MV-4-11 (cell line): ENCODE data around the gene TMEM109.

Experiments
- DNase-seq: peaks from one replicate; lab custom pipeline; 2025; lab: John Stamatoyannopoulos, UW

The TMEM109 gene

DNA sequence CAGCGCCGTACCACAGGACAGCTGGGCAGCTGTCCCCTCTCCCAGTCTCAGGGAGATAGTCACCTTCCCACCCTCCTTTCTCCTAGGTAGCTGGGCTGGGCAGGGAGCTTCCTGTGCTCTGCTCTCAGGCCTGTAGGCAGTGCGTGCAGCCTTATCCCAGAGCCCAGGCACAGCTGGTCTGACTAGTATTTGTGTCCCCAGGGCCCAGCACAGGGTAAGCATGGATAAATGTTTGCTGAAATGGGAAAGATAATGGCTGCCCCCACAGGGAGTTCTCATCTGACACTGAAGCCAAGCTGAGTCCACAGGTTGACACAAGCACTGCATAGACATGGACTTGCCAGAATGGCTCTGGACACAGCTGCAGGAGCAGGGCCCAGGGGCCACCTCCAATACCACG lies 28.3 kb downstream of the TMEM109 start:
- DNase-seq: no peak

DNA sequence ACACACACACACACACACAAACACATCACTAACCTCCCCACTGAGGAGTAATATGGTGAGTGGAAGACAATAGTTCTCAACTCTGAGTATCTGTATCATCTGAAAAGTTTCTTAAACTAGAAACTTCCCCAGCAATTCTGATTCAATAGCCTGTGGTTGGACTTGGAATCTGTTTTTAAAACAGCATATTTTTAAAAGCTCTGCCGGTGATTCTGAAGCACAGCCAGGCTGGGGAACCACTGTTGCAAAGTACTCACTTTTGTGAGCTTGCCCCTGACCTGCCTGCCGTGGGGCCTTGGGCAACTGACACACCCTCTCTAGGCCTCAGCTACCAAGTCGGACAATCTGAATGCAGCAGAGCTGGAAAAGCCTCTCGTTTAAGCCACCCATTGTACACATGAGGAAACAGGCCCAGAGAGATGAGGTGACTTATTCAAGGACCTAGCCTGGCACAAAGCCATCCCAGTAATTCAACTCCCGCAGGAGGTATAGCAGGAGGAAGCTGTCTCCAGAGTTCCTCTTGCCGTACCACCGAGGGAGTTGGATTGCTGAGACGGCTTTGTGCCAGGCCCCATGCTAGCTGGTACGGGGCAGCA lies 29.1 kb downstream of the TMEM109 start:
- no peak for DNase-seq

DNA sequence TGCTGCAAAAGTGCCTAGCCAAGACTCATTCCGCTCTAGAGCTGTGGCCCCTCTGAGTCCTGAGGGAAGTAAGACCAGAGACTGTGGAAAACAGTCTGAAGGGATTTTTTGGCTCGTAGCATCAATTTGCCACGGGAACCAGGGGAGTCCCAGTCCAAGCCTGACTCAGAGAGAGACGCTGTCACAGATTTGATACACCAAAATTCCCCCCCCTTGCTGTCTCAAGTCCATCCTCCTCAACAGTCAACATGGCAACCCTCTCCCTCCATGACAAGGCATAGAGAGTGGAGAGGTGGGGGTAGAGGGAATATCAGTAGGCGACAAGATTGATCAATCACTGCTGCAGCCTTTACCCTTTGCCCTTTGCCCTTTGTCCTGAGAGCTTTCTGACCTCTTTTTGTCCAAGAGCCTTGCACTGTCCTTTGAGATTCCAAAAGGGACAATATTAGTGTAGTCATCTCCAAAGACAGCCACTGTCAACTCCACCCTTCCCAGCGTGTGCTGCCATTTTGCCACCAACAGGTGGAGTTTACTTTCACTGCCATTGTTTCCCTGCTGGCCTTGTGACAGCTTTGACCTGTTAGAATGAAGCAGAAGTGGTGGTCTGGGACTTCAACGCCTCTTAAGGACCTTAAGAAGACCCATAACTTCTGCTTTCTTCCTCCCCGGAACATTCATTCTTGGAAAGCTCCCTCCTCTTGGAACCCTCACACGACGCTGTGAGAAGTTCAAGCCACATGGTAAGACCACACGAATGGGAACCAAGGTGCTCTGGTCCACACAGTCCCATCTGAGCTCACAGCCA lies 30.7 kb downstream of the TMEM109 start:
- peak; percentile 87 for DNase-seq

DNA sequence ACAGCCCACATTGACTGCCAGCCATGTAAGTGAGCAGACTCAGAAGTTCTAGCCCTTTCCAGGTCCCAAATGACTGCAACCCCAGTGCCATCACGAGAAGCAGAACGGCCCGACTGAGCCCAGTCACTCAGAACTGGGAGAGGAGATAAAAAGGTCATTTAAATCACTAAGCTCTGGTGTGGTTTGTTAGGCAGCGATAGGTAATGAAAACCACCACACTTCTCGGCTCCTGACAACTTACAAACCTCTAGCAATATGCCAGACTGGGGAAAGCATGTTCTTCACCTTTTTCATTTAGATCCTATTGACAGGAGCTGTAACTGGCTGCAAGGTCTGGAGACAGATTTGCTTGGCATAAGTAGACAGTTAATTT lies 31.3 kb downstream of the TMEM109 start:
- no peak for DNase-seq

DNA sequence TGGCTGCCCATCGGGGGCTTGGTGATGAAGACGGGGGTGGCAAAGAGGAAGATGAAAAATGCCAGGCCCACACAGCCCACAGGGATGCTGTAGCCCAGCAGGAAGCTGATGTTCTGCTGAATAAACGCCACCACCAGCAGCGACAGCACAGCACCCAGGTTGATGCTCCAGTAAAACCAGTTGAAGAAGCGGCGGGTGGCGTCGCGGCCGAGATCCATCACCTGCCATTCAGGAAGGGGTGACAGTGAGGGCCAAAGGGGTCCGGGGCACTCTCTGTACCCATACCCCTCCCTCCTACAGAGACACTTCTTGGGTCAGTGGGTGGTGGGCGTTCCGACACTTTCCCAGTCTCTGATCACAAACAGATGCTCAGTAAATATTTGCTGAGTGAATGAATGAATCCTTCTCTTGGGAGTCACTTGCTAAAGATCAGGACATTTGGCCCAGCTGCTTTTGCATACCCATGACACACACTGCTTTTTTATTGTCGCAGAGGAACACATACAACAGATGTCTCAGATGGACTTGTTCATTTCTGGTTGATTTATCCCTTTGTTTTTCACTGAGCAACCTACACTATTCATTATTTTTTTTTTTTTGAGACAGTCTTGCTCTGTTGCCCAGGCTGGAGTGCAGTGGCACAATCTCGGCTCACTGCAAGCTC lies 32.8 kb downstream of the TMEM109 start:
- no peak for DNase-seq

DNA sequence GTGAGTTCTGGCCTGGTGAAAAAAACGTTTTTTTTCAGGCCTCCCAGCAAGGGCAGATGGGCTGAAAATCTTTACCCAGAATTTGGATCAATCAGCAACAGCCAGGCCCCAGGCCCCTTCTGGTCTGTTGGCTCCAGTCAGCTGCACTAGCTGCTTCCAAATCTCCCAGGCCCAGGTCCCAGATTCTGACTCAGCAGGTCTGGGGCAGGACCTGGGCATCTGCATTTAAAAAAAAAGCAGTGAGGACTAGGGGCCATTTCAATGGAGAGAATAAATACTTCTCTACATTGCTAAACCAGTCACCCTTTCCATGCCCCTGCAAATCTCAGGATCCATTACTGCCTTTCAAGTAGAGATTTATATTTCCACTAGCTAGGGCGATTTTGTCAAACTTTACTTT lies 33.7 kb downstream of the TMEM109 start:
- DNase-seq: no peak

DNA sequence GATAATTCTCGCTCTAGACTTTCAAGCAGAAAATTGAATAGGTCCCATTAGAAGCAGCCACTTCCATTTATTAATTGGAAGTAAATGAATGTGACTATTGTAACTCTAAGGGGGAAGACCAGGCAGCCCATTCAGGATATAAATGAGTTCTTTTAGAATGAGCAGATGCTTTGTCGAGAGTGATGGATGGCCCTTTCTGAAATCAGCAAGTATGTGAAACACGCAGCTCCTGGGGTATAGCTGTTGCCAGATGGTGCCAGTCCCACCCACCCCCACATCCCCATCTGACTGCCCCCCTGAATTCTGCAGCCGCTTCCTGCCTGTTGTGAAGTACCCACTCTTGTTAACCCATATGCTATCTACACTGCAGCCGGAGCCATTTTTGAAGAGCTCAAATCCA lies 34.3 kb downstream of the TMEM109 start:
- DNase-seq: no peak

DNA sequence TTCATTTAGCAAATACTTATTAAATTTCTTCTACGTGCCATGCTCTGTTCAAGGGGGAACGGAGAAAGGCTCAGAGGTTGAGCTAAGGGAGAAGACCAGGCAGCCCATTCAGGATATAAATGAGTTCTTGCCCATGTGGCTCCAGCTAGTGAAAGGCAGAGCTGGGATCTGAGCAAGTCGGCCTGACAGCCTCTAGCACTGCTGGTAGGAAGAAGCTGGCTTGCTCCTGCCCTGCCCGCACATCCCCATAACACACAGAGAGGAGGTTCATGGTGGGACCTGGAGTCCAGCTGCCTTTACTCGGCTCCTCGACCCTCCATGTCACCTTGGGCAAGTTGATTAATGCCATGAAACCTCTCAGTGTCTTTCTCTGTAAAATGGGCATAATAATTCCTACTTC lies 36.1 kb downstream of the TMEM109 start:
- DNase-seq: no peak

DNA sequence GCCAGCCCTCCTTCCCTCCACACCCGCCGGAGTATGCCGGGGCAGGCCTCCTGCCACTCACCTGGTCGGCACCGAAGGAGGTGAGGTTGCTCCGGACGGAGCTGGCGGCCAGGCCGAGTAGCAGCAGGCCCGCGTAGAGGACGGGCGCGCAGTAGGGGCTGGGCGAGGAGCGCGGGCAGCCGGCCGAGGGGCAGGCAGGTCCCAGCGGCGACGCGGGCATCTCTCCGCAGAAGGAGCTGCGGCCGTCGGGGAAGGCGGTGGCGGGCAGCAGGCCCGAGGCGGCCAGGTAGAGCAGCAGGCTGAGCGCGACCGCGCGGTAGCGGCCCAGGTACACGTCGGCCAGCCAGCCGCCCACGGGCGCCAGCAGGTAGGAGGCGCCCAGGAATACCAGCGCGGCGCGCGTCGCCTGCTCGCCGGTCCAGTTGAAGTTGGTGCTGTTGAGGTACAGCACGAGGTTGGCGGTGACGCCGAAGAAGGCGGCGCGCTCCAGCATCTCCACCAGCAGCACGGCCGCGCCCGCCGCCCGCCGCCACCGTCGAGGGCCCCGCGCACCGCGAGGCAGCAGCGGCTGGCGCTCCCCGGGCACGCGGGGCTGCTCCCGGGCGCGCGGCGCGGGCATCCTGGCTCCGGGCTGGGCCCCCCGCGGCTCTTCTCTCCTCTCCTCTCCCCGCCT lies 37.1 kb downstream of the TMEM109 start:
- no peak for DNase-seq

DNA sequence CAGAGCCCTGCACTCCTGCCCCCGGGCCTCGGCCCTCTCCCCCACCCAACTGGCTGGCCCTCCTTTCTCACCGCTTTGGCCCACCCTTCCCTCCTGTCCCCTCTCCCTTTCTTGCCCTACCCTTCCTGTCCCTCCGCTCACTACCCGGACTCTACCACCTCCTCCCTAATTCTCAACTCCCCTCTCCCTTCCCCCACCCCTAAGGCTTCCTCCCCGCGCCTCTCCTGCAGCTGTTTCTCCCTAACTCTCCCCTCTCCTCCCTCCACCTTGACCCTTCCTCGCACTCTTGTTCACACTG lies 37.6 kb downstream of the TMEM109 start:
- no peak for DNase-seq

DNA sequence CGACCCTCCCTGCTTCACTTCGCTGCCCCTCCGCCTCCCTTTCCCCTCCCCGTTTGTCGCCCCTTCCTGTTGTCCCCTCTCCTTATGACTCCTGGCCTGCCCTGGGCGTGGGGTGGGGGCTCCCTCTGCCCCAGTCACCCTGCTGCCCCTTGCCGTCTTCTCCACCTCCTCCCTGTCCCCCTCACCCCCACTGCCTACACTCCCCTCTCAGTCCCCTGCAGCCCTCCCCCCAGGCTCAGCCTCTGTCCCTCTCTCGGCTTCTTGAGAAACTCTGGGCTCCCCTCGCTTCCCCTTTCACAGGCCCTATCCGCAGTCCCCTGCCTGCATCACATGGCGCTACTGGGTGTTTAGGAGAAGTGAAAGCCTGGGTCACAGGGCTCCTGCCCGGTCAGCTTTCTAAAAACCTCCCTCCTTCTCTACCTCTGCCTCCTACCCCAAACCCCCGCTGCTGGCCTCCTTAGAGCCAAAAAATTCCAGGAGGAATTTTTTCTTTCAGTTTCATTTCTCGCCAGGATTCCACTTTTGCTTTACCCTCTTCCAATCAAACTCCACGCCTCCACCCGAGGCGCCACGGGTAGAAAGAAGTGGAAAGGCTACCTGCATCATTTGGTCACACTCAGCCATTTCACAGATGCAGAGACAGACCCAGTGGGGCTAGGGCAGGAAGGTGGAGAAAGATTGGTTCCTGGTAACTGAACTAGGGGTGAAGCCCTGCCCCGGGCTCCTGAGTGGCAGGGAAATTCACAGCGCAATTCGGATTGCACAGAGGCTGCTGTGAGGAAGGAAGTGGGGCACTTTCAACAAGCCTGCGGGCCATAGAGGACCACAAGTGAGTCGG lies 38.2 kb downstream of the TMEM109 start, which contains the start of gene SLC15A3:
Gene SLC15A3 (minus strand): TSS at position 273 of the 838 bp plus-strand sequence. CDS start 625 bp downstream, outside the sequence.
- peak; percentile 95 for DNase-seq

DNA sequence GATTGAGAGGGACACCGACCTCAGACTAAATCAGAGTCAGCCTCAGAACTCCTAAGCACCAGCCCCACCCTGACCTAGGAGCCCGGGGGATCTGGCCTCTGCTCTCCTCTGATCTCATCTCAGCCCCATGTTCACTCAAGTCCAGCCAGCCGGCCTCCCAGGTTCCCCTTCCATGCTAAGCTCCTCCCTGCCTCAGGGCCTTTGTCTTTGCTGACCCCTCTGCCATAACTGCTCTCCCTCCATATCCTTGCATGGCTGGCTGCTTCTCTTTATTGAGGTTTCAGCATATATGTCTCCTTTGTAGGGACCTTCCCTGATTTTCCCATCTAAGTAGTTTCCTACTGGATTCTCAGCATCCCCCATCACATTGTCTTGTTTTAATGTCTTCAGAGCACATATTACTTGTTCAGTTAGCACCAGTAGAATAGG lies 38.8 kb downstream of the TMEM109 start:
- no peak for DNase-seq

DNA sequence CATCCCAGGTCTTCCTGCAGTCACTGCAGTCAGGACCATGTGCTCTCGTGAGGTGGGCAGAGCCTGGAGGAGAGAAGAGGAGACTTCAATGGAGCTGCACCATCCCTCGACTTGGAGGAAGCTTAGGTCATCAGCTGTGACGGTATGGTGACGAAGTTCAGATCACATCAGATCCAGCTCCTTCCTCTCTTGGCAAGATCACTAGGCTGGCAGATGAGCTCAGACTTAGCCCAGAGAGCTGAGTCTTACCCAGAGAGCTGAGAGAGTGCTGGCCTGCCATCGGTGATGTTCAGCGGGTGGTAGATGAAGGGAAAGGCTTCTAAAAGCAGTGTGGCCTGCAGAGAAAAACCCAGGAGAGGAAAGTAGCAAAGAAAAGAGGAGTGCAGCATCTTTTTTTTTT lies 39.8 kb downstream of the TMEM109 start:
- no peak for DNase-seq

DNA sequence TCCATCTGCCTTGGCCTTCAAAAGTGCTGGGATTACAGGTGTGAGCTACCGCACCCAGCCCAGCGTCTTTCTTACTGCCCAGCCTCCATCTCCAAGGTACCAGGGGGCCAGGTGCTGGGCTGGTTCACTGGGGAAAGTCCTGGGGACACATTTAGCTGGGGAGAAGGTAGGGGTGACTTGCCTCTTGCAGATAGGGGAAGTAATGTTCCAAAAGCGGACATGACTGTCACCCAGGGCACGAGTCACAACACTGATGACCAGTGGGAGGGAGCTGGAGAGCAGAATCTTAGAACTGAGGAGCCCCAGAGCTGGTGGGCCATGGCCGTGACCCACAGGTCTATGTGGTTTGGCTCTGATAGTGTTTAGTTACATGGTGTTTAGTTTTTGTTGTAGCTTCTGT lies 40.5 kb downstream of the TMEM109 start:
- peak; percentile 50 for DNase-seq

DNA sequence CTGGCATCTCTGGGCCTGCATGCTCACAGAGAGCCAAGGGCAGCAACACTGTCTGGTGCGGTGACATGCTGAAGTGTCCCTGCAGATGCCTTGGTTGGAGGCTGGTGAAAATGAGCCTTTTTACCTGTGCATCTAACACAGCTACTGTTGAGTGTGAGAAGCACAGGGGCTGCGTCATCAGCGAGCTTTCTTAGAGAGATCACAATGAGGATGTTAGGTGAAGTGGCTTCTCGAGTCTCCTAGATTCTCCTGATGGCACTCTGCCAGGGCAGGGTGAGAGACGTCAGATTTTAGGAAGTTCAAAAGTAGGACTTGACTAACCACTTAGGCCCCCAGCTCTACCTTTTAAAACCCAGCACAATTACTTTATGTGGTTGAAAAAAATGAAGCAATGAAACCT lies 41.6 kb downstream of the TMEM109 start:
- DNase-seq: no peak

DNA sequence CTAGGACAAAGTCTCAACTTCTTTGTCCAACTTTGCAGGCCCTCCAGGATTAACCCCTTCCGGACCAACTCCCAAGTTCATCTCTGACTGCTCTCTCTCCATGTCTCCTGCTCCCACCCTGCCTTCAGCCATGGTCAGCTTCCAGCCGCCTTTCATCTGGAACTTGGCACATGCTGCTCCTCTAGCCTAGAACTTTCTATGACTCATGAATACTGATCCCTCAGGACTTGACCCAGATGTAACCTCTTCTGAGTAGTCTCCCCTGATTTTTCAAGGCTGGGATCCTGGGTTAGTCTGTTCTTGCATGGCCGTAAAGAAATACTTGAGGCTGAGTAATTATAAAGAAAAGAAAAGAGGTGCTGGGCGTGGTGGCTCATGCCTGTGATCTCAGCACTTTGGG lies 43.2 kb downstream of the TMEM109 start:
- DNase-seq: no peak

DNA sequence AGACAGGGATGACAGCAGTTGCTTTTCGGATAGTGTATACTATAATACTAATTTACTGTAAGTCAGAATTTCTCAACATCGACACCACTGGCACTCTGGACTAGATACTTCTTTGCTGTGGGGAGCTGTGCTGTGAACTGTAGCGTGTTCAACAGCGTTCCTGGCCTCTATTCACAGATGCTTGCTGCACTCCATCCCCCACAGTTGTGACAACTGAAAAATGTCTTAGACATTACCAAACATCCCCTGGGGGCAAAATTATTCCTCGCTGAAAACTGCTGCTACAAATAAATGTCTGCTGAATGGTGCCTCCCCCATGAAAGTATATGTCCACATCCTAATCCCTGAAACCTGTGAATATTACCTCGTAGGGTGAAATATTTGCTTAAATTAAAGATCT lies 45.5 kb downstream of the TMEM109 start:
- DNase-seq: no peak

DNA sequence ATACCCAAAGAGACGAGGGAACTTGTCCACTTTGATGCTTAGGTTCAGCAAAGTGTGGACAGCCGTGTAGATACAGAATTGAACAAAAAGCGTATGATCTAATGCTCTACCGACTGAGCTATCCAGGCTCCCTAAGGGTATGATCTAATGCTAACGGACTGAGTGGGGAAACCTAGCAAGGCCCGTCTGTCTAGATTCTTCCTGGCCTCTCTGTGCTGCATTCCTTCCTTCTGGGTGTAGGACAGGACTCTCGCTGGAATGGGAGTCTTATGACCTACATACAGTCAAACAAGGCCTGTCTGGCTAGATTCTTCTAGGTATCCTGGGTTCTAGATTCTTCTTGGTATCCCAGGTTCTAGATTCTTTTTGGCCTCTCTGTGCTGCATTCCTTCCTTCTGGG lies 46.4 kb downstream of the TMEM109 start:
- no peak for DNase-seq

DNA sequence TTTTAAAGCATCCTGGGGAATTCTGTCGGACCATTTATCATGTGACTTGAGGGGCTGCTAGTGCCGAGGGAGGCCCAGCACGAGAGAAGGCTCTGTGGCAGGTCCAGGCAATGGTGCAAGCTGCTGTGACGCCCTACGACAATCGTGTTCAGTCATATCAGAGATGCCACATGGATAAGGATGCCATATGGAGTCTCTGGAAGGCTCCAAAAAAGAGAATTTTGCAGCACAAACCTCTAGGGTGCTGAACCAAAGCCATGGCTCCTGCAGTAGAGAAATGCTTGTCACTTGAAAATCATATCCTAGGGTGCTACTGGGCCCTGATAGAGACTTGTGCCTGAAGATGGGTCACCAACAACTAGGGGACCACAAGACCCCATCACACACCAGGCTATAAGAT lies 50.8 kb downstream of the TMEM109 start:
- no peak for DNase-seq

DNA sequence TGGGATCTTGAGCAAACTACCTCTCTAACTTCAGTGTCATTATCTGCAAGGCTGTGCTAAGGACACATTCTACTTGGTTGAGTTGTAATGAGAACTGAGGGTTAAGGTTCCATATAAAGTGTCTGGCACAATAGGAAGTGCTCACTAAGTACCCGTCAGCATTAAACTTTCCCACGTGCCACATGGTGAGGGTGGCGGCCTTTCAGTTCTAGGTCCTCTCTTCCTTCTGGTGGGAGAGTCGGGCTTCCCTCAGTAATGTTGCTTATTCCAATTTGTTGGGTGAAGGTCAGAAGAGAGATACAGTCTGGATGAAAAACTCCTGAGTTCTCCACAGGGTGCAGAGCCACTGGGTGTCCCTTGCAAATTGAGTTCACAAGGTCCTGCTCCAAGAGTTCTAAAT lies 52.9 kb downstream of the TMEM109 start:
- no peak for DNase-seq

DNA sequence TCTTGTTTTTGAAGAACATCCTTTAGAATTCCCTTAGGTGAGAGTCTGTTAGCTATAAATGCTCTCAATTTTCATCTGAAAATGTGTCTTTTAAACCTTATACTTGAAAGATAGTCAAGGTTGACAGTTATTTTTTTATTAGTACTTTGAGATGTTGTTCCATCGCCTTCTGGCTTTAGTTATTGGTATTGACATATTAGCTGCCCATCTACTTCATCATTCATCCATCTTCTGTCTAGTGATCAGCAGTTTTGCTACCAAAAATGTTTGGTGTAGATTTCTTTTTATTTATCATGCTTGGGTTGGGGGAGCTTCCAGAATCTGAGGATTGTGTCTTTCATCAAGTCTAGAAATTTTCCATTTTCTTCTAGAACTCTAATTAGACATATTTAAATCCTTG lies 54.3 kb downstream of the TMEM109 start:
- no peak for DNase-seq

DNA sequence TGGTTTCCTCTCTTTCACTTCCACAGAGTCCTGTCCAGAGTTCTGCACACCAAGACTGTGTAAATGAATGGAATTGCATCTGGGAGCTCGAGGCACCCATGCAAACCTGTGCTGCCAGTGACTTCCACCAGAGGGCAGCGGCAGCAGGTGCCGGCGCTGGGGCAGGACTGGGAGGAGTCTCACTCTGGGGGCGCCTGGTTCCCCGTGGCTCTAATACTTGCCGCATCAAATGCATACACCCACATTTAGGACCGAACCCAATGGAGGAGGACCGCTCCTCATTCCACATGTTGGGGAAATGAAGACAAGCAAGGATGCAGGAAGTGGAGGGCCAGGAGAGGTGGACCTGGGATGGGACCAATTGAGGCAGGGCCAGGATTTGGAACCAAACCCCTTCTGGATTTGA lies 56.4 kb downstream of the TMEM109 start:
- DNase-seq: peak; percentile 30
